ENCODE data around the gene NDUFA11.
A peak's percentile ranks its signal among the peaks of the same experiment; 100 is the strongest.

NDUFA11 gene

DNA sequence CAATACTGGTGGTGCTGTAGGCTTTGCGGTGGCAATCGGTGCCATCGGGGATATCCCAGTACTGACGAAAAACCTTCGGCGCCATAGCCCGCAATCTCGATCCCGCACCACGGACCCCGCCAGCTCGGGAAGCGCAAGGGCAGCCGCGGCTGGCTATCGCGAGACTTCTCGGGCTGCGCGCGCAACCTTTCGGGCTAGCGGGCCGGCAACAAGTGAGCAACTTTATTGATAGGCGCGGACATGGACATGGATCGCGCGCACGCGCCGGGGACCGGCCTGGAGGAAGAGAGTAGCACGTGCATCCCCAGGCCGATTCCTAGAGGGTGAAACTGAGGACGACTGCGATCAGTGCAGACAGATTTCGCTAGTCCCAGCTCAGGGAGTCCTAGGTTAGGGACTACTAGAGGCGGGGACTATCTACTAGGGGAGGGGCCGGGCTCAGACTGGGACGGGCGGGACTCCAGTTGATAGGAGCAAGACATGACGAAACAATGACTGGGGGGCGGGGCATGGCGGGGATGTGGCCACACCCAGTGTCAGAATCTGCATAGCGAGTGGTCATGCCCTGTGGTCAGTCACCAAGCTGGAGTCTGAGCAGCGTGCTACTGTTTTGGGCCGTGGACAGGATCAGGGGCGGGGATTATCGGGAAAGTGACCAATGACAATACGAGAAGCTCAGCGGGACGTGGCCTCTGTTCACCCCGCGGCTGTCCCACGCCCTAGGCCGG is at the start of gene NDUFA11:
NDUFA11 (minus strand) TSS at position 167 of the 728 bp plus-strand sequence; CDS start at position 85, 82 bp downstream.
- H3K4me3 ChIP-seq (ENCODE audit: low read depth, low read length), result peak within 1 kb of the TSS; percentile 100
- no peak for TF ChIP-seq CTCF (IDR thresholded peaks at IDR 0.05; ENCODE audit: low read depth, low read length)

- no peak for TF ChIP-seq CTCF (IDR thresholded peaks at IDR 0.05; ENCODE audit: low read depth, low read length)
- no peak overlapping the region for H3K4me3 ChIP-seq (ENCODE audit: low read depth, low read length)
These were observed 49.5 kb upstream of the NDUFA11 start for GRCh38 chr19:5953030-5953589.

DNA sequence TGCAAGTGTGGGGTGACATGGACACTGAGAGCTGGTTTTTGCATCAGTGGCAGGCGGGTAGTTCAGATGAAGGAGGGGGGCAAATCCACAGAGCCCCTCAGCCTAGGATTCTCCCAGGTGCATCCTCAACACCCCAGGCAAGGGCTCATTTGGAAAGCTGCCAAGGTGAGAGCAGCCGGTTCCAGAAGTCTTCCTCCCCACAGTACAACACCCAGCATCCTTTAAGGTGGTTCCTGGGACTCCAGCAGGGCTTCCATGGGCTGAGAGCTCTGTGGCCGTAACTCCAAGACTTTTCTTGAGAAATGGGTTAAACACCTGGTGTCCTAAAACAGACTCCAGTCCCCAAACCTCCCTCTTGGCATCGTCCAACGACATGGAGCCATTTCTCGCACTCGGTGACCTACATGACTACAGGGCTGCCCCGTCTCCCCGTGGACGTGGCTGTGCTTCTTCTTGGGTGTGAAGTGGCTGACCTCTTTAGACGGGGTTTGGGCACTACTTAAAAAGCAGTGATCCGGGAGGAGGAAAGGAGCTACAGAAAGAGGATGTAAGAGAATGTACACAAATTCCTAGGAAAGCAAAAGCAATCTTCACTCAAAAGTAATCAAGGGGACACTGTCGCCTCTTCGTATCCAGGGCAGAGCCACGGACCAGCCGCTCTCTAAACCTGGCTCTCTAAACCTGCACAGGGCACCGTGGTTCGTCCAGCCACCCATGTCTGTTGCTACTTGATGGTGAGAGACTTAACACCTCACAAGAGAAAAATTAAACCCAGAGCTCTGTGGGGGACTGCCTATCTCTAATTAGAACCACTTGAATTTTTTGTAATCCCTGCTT is 48.8 kb upstream of the NDUFA11 start:
- H3K4me3 ChIP-seq (ENCODE audit: low read depth, low read length), result no peak overlapping the region
- no peak for TF ChIP-seq CTCF (IDR thresholded peaks at IDR 0.05; ENCODE audit: low read depth, low read length)

- no peak for TF ChIP-seq CTCF (IDR thresholded peaks at IDR 0.05; ENCODE audit: low read depth, low read length)
These were observed 47.8 kb upstream of the NDUFA11 start for GRCh38 chr19:5951338-5951861.

DNA sequence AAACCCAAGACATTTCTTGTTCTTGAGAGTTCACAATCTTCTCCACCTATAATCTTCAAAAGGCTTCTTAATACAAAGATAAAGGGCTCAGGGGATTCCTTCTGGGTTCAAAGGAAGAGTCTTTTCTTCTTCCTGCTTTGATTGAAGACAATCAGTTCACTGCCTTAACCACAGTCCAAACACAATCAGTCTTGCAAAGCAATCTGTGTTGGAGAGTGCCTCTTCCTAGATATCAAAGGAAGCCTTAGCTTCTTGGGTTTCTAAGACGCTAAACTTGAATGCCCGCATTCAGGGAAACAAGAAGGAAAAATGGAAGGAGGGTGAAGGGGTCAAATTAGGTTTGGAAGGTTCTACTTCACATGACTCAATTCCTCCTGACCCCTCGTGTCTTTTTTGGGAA is 47.2 kb upstream of the NDUFA11 start:
- TF ChIP-seq CTCF (IDR thresholded peaks at IDR 0.05; ENCODE audit: low read depth, low read length), result no peak
- H3K4me3 ChIP-seq (ENCODE audit: low read depth, low read length), result no peak overlapping the region

More at GRCh38 chr19:5951338-5951861, 47.8 kb upstream of the NDUFA11 start:
- no peak overlapping the region for H3K4me3 ChIP-seq (ENCODE audit: low read depth, low read length)

- TF ChIP-seq CTCF (IDR thresholded peaks at IDR 0.05; ENCODE audit: low read depth, low read length), result no peak
- H3K4me3 ChIP-seq (ENCODE audit: low read depth, low read length), result no peak overlapping the region
These were observed 46.3 kb upstream of the NDUFA11 start for GRCh38 chr19:5949792-5950305.
